K562 (cell line): Measurements from ENCODE around the gene CSKMT. TPM values are rescaled to one million over a fixed set of nuclear protein-coding genes. Genes with fewer than 3 reads are reported as not detected.
A peak's percentile ranks its signal among the peaks of the same experiment; 100 is the strongest.

ENCODE experiments used
- CTBP1 ChIP-seq: fragments of 450-650 bp; IDR thresholded peaks from 2 replicates; pipeline ENCODE4 v1.6.1; 2016; ENCODE audit warnings: borderline replicate concordance
- DPF2 ChIP-seq: fragments of 450-650 bp; IDR thresholded peaks from 2 replicates; pipeline ENCODE4 v1.6.1; 2016
- EGR1 ChIP-seq: fragments of 450-650 bp; conservative IDR thresholded peaks from 2 replicates; pipeline ENCODE4 v1.6.1; 2017; ENCODE audit warnings: mild to moderate bottlenecking
- FOXA3 ChIP-seq, 2 experiments: fragments of 450-650 bp in 1 of 2; sonication (generic) in 1 of 2; formaldehyde crosslinking; IDR thresholded peaks in 1 of 2; conservative IDR thresholded peaks in 1 of 2; 2 replicates each; pipeline versions ENCODE4 v1.4.0 to v1.8.0; 2020 to 2022; ENCODE audit warnings: mild to moderate bottlenecking in 2 of 2, missing genetic modification reagents in 1 of 2
- GATAD2B ChIP-seq: fragments of 450-650 bp; IDR thresholded peaks from 2 replicates; pipeline ENCODE4 v1.6.1; 2017; ENCODE audit warnings: mild to moderate bottlenecking, borderline replicate concordance
- GTF2B ChIP-seq: IDR thresholded peaks from 2 replicates; pipeline ENCODE4 v1.6.1; 2011; ENCODE audit not compliant: insufficient read length; ENCODE audit errors: extremely low read depth
- GTF2E2 ChIP-seq: fragments of 200-800 bp; sonication (Bioruptor generic); IDR thresholded peaks from 2 replicates; pipeline ENCODE4 v1.6.1; 2016; ENCODE audit warnings: missing genetic modification characterization, missing compliant biosample characterization
- GTF2F1 ChIP-seq: IDR thresholded peaks from 2 replicates; pipeline ENCODE4 v1.6.1; 2011; ENCODE audit warnings: low read depth, low read length, improper control_type of control experiment
- ILK ChIP-seq: fragments of 450-650 bp; IDR thresholded peaks from 2 replicates; pipeline ENCODE4 v1.6.1; 2016; ENCODE audit warnings: missing genetic modification characterization, low read depth, mild to moderate bottlenecking, missing compliant biosample characterization, moderate library complexity, borderline replicate concordance
- MAFG ChIP-seq: fragments of 450-650 bp; conservative IDR thresholded peaks from 2 replicates; pipeline ENCODE4 v1.6.1; 2016; ENCODE audit warnings: missing genetic modification characterization, missing compliant biosample characterization
- MAX ChIP-seq: sonication (generic); formaldehyde crosslinking; IDR thresholded peaks from 2 replicates; pipeline ENCODE4 v1.9.0; 2022; ENCODE audit warnings: mild to moderate bottlenecking, missing genetic modification reagents
- MTA2 ChIP-seq: fragments of 450-650 bp; IDR thresholded peaks from 2 replicates; pipeline ENCODE4 v1.6.1; 2016; ENCODE audit warnings: low read depth
- POU5F1 ChIP-seq: fragments of 150-350 bp; IDR thresholded peaks from 2 replicates; pipeline ENCODE4 v1.6.1; 2014; ENCODE audit warnings: borderline replicate concordance, low read length, low read depth, mild to moderate bottlenecking; ENCODE audit not compliant: partially characterized antibody
- PPARD ChIP-seq: fragments of 250-450 bp; sonication (Bioruptor Pico); IDR thresholded peaks from 2 replicates; pipeline ENCODE4 v1.8.0; 2022; ENCODE audit warnings: inconsistent platforms, mild to moderate bottlenecking, moderate library complexity
- RAD21 ChIP-seq, 2 experiments: fragments of 250-450 bp in 1 of 2; fragments of 450-650 bp in 1 of 2; sonication (Bioruptor Pico) in 1 of 2; formaldehyde crosslinking in 1 of 2; IDR thresholded peaks in 1 of 2; conservative IDR thresholded peaks in 1 of 2; 2 replicates each; pipeline versions ENCODE4 v1.4.0 to v1.8.0; 2020 to 2022; ENCODE audit warnings: mild to moderate bottlenecking in 2 of 2, moderate library complexity in 1 of 2
- RBM15 ChIP-seq: fragments of 200-400 bp; formaldehyde crosslinking; IDR thresholded peaks from 2 replicates; pipeline ENCODE4 v1.6.1; 2018; ENCODE audit warnings: mild to moderate bottlenecking, low read length, moderate library complexity; ENCODE audit not compliant: insufficient read depth
- SIN3B ChIP-seq: fragments of 450-650 bp; IDR thresholded peaks from 2 replicates; pipeline ENCODE4 v1.6.1; 2017; ENCODE audit warnings: low read depth, mild to moderate bottlenecking, moderate library complexity
- SOX6 ChIP-seq: fragments of 450-650 bp; IDR thresholded peaks from 2 replicates; pipeline ENCODE4 v1.6.1; 2014; ENCODE audit warnings: mild to moderate bottlenecking
- U2AF2 ChIP-seq: fragments of 200-400 bp; formaldehyde crosslinking; optimal IDR thresholded peaks from 2 replicates; pipeline ENCODE3; 2017; ENCODE audit warnings: low read depth, mild to moderate bottlenecking, low read length
- ZBTB33 ChIP-seq: sonication (generic); formaldehyde crosslinking; IDR thresholded peaks from 2 replicates; pipeline ENCODE4 v1.8.1; 2023; ENCODE audit warnings: mild to moderate bottlenecking, missing genetic modification reagents
- ZFP91 ChIP-seq: sonication (generic); formaldehyde crosslinking; IDR thresholded peaks from 2 replicates; pipeline ENCODE4 v1.8.0; 2022; ENCODE audit warnings: mild to moderate bottlenecking, missing genetic modification reagents
- ZNF197 ChIP-seq: fragments of 200-800 bp; sonication (Bioruptor generic); IDR thresholded peaks from 2 replicates; pipeline ENCODE4 v1.6.1; 2016; ENCODE audit warnings: low read depth, missing genetic modification characterization, missing compliant biosample characterization
- ZNF766 ChIP-seq: fragments of 200-800 bp; sonication (Bioruptor generic); conservative IDR thresholded peaks from 2 replicates; pipeline ENCODE4 v1.6.1; 2016; ENCODE audit warnings: missing genetic modification characterization, missing compliant biosample characterization
- polyA plus RNA-seq, 8 experiments: library from polyadenylated mRNA; depleted of rRNA in 4 of 8; stranded (reverse) in 5 of 8; unstranded in 3 of 8; fragments of >200 nt; fragmentation: Nextera tagmentation in 2 of 8; fragmentation: Illumina TruSeq in 1 of 8; extraction: Ambion mirVana in 2 of 8; extraction: Trizol in 1 of 8; gene quantifications; 2 replicates each; pipeline versions ENCODE4 v1.2.1 to v1.2.3, GENCODE V29; 2011 to 2014; ENCODE audit warnings: inconsistent platforms in 1 of 8, missing spikeins in 1 of 8
- total RNA-seq, 7 experiments: library from RNA; depleted of rRNA in 6 of 7; stranded (reverse); fragments of >200 nt in 6 of 7; fragmentation: Illumina TruSeq in 2 of 7; extraction: Trizol in 2 of 7; gene quantifications; 2 replicates each; pipeline versions ENCODE4 v1.2.1 to v1.2.3, GENCODE V29; 2011 to 2021; ENCODE audit warnings: low replicate concordance in 1 of 7

The CSKMT gene
- total and polyA plus RNA-seq, 9 of the 15 experiments (the other 6 are each of a cell fraction or from before 2014, with no cell fraction given), result 10.3 to 108 (median 27.2) TPM

- TF ChIP-seq MAX (CRISPR knock-in tag) (no peak), ZBTB33 (no peak), ZNF197 (CRISPR knock-in tag) (no peak), ZNF766 (CRISPR knock-in tag) (no peak), GTF2E2 (tag) (no peak), MAFG (peak; percentile 16; the same call in 1 of the 2 replicates), ILK (tag) (no peak), GTF2B (no peak), SIN3B (no peak), GTF2F1 (no peak), ZFP91 (no peak), CTBP1 (peak; percentile 21; the same call in 1 of the 2 replicates), POU5F1 (no peak), GATAD2B (no peak), RAD21 (CRISPR knock-in tag; conservative IDR thresholded peaks at IDR 0.05 in 1 of 2, IDR thresholded peaks at IDR 0.05 in 1 of 2) (peak; percentile 77 to 84), SOX6 (no peak), PPARD (CRISPR knock-in tag) (no peak), EGR1 (peak; percentile 60), FOXA3 (CRISPR knock-in tag; conservative IDR thresholded peaks at IDR 0.05 in 1 of 2, IDR thresholded peaks at IDR 0.05 in 1 of 2) (no peak), DPF2 (no peak), U2AF2 (no peak), RBM15 (no peak), MTA2 (no peak)
Observed at GRCh38 chr11:62694455-62695167, 29.5 kb downstream of the CSKMT start (continued).
